H1 (cell line): Measurements from ENCODE around the gene NIPAL4.

ENCODE experiments used
- BACH1 ChIP-seq: IDR thresholded peaks from 2 replicates; pipeline ENCODE4 v1.6.1; 2012; ENCODE audit warnings: low read length, improper control_type of control experiment
- BCL11A ChIP-seq, 2 experiments: IDR thresholded peaks; one replicate each; pipeline ENCODE4 v1.6.1; 2011; ENCODE audit warnings: low read depth in 2 of 2, low read length in 2 of 2, mild to moderate bottlenecking in 2 of 2
- CTCF ChIP-seq, 3 experiments: IDR thresholded peaks; 1 replicate in 2 of 3; 2 replicates in 1 of 3; pipeline versions ENCODE4 v1.5.1 to v1.6.1; 2011; ENCODE audit warnings: low read length in 3 of 3, mild to moderate bottlenecking in 3 of 3, inconsistent platforms in 2 of 3, low read depth in 1 of 3, moderate library complexity in 1 of 3; ENCODE audit not compliant: insufficient read depth in 1 of 3; ENCODE audit errors: control extremely low read depth in 1 of 3
- EGR1 ChIP-seq: IDR thresholded peaks from 2 replicates; pipeline ENCODE4 v1.6.1; 2011; ENCODE audit warnings: low read depth, low read length, borderline replicate concordance
- EZH2 ChIP-seq: fragments of 200-600 bp; sonication (generic); IDR thresholded peaks from 2 replicates; pipeline ENCODE4 v1.7.1; 2012; ENCODE audit warnings: low read depth, mild to moderate bottlenecking, moderate library complexity, low read length, inconsistent platforms; ENCODE audit not compliant: severe bottlenecking
- MAFK ChIP-seq: IDR thresholded peaks from 2 replicates; pipeline ENCODE4 v1.6.1; 2012; ENCODE audit warnings: low read depth, mild to moderate bottlenecking, improper control_type of control experiment, low read length
- POLR2A ChIP-seq, 2 experiments: IDR thresholded peaks; 1 replicate in 1 of 2; 2 replicates in 1 of 2; pipeline ENCODE4 v1.6.1; 2011; ENCODE audit warnings: low read depth in 2 of 2, low read length in 2 of 2, mild to moderate bottlenecking in 2 of 2; ENCODE audit errors: control extremely low read depth in 1 of 2
- POLR2AphosphoS5 ChIP-seq: IDR thresholded peaks from 2 replicates; pipeline ENCODE4 v1.6.1; 2011; ENCODE audit warnings: low read depth, low read length

GRCh38 chr5:157502143-157502647 lies 42.2 kb downstream of the NIPAL4 start:
- TF ChIP-seq CTCF (IDR thresholded peaks at IDR 0.05; ENCODE audit: control extremely low read depth in 1 of 3, insufficient read depth in 1 of 3, low read depth in 1 of 3, low read length in 3 of 3) (no peak), EGR1 (no peak), POLR2AphosphoS5 (no peak), POLR2A (IDR thresholded peaks at IDR 0.05; ENCODE audit: control extremely low read depth in 1 of 2, low read depth in 2 of 2, low read length in 2 of 2) (no peak), BACH1 (no peak), EZH2 (no peak), MAFK (no peak), BCL11A (IDR thresholded peaks at IDR 0.05; ENCODE audit: low read depth in 2 of 2, low read length in 2 of 2) (no peak)
